T-helper 1 cell treated with Interleukin-12 subunit alpha and Interleukin-12 subunit beta and Interleukin-4 antibody, amounts not matched to agents 30 μg/mL and 1 μg/mL, for 36 hours (primary cell): Measurements from ENCODE around the gene NAV3.

Experiments used
- H3K27ac Mint-ChIP-seq: one replicate; pipeline ENCODE4 v1.8.0; 2021; ENCODE audit warnings: mild to moderate bottlenecking, mixed read lengths
- H3K27me3 Mint-ChIP-seq: one replicate; pipeline ENCODE4 v1.8.0; 2021; ENCODE audit warnings: low read depth, mixed read lengths
- H3K36me3 Mint-ChIP-seq: one replicate; pipeline ENCODE4 v1.8.0; 2021; ENCODE audit warnings: low read depth, mixed read lengths
- H3K4me1 Mint-ChIP-seq: one replicate; pipeline ENCODE4 v1.8.0; 2021; ENCODE audit warnings: low read depth, mixed read lengths
- H3K4me3 Mint-ChIP-seq: one replicate; pipeline ENCODE4 v1.8.0; 2021; ENCODE audit warnings: mild to moderate bottlenecking, moderate library complexity, mixed read lengths
- H3K9me3 Mint-ChIP-seq: one replicate; pipeline ENCODE4 v1.8.0; 2021; ENCODE audit warnings: mixed read lengths

NAV3 gene

GRCh38 chr12:78145398-78145797 is 314.7 kb downstream of the NAV3 start:
- H3K27me3 Mint-ChIP-seq: no peaks in the 10 kb centered on the region
- no peak overlapping the region for H3K27ac Mint-ChIP-seq
- no peaks in the 10 kb centered on the region for H3K4me1 Mint-ChIP-seq
- H3K9me3 Mint-ChIP-seq: no peaks in the 10 kb centered on the region
- H3K4me3 Mint-ChIP-seq: no peak overlapping the region
- H3K36me3 Mint-ChIP-seq: no peaks in the 10 kb centered on the region

- no peaks in the 10 kb centered on the region for H3K9me3 Mint-ChIP-seq
- H3K36me3 Mint-ChIP-seq: no peaks in the 10 kb centered on the region
- H3K27me3 Mint-ChIP-seq: no peaks in the 10 kb centered on the region
- H3K27ac Mint-ChIP-seq: no peak overlapping the region
- H3K4me3 Mint-ChIP-seq: no peak overlapping the region
- no peaks in the 10 kb centered on the region for H3K4me1 Mint-ChIP-seq
These were observed 315.7 kb downstream of the NAV3 start for GRCh38 chr12:78146365-78146772.

GRCh38 chr12:78149459-78149858 is 318.8 kb downstream of the NAV3 start:
- Mint-ChIP-seq H3K27me3 (no peaks in the 10 kb centered on the region), H3K9me3 (no peaks in the 10 kb centered on the region), H3K4me3 (no peak overlapping the region), H3K36me3 (no peaks in the 10 kb centered on the region), H3K27ac (no peak overlapping the region), H3K4me1 (no peaks in the 10 kb centered on the region)

GRCh38 chr12:78155546-78155945 is 324.9 kb downstream of the NAV3 start:
- no peaks in the 10 kb centered on the region for H3K27me3 Mint-ChIP-seq
- H3K4me1 Mint-ChIP-seq: no peaks in the 10 kb centered on the region
- H3K36me3 Mint-ChIP-seq: no peaks in the 10 kb centered on the region
- no peak overlapping the region for H3K27ac Mint-ChIP-seq
- no peak overlapping the region for H3K4me3 Mint-ChIP-seq
- H3K9me3 Mint-ChIP-seq: no peaks in the 10 kb centered on the region

- Mint-ChIP-seq H3K9me3 (no peaks in the 10 kb centered on the region), H3K4me3 (no peak overlapping the region), H3K27ac (no peak overlapping the region), H3K27me3 (no peaks in the 10 kb centered on the region), H3K36me3 (no peaks in the 10 kb centered on the region), H3K4me1 (no peaks in the 10 kb centered on the region)
These were observed 326.1 kb downstream of the NAV3 start for GRCh38 chr12:78156751-78157150.

GRCh38 chr12:78157199-78157598 is 326.5 kb downstream of the NAV3 start:
- Mint-ChIP-seq H3K27ac (no peak overlapping the region), H3K9me3 (no peaks in the 10 kb centered on the region), H3K27me3 (no peaks in the 10 kb centered on the region), H3K36me3 (no peaks in the 10 kb centered on the region), H3K4me3 (no peak overlapping the region), H3K4me1 (no peaks in the 10 kb centered on the region)

GRCh38 chr12:78164154-78164553 is 333.5 kb downstream of the NAV3 start:
- Mint-ChIP-seq H3K9me3 (no peaks in the 10 kb centered on the region), H3K4me1 (no peaks in the 10 kb centered on the region), H3K27me3 (no peaks in the 10 kb centered on the region), H3K36me3 (no peaks in the 10 kb centered on the region), H3K4me3 (no peak overlapping the region), H3K27ac (no peak overlapping the region)

- Mint-ChIP-seq H3K27me3 (no peaks in the 10 kb centered on the region), H3K27ac (no peak overlapping the region), H3K9me3 (no peaks in the 10 kb centered on the region), H3K36me3 (no peaks in the 10 kb centered on the region), H3K4me1 (no peaks in the 10 kb centered on the region), H3K4me3 (no peak overlapping the region)
These were observed 336.8 kb downstream of the NAV3 start for GRCh38 chr12:78167510-78167909.

GRCh38 chr12:78171061-78171460 is 340.4 kb downstream of the NAV3 start:
- no peaks in the 10 kb centered on the region for H3K9me3 Mint-ChIP-seq
- no peaks in the 10 kb centered on the region for H3K36me3 Mint-ChIP-seq
- H3K4me3 Mint-ChIP-seq: no peak overlapping the region
- no peaks in the 10 kb centered on the region for H3K27me3 Mint-ChIP-seq
- no peaks in the 10 kb centered on the region for H3K4me1 Mint-ChIP-seq
- no peak overlapping the region for H3K27ac Mint-ChIP-seq

- no peaks in the 10 kb centered on the region for H3K27me3 Mint-ChIP-seq
- H3K4me3 Mint-ChIP-seq: no peak overlapping the region
- no peaks in the 10 kb centered on the region for H3K36me3 Mint-ChIP-seq
- H3K4me1 Mint-ChIP-seq: peaks cover 2% of the 10 kb centered on the region
- H3K9me3 Mint-ChIP-seq: no peaks in the 10 kb centered on the region
- H3K27ac Mint-ChIP-seq: no peak overlapping the region
These were observed 345.9 kb downstream of the NAV3 start for GRCh38 chr12:78176643-78177042.

GRCh38 chr12:78177298-78177697 is 346.6 kb downstream of the NAV3 start:
- Mint-ChIP-seq H3K27me3 (no peaks in the 10 kb centered on the region), H3K27ac (no peak overlapping the region), H3K9me3 (no peaks in the 10 kb centered on the region), H3K4me1 (peaks cover 2% of the 10 kb centered on the region), H3K4me3 (no peak overlapping the region), H3K36me3 (no peaks in the 10 kb centered on the region)

GRCh38 chr12:78179346-78179745 is 348.7 kb downstream of the NAV3 start:
- H3K9me3 Mint-ChIP-seq: no peaks in the 10 kb centered on the region
- H3K36me3 Mint-ChIP-seq: no peaks in the 10 kb centered on the region
- no peaks in the 10 kb centered on the region for H3K27me3 Mint-ChIP-seq
- H3K4me1 Mint-ChIP-seq: peaks cover 2% of the 10 kb centered on the region
- H3K27ac Mint-ChIP-seq: no peak overlapping the region
- H3K4me3 Mint-ChIP-seq: no peak overlapping the region

- Mint-ChIP-seq H3K4me1 (peaks cover 2% of the 10 kb centered on the region), H3K27ac (no peak overlapping the region), H3K4me3 (no peak overlapping the region), H3K27me3 (no peaks in the 10 kb centered on the region), H3K9me3 (no peaks in the 10 kb centered on the region), H3K36me3 (no peaks in the 10 kb centered on the region)
These were observed 351.0 kb downstream of the NAV3 start for GRCh38 chr12:78181544-78182162.

GRCh38 chr12:78183824-78184223 is 353.1 kb downstream of the NAV3 start:
- Mint-ChIP-seq H3K9me3 (no peaks in the 10 kb centered on the region), H3K27ac (no peak overlapping the region), H3K4me1 (no peaks in the 10 kb centered on the region), H3K4me3 (no peak overlapping the region), H3K36me3 (no peaks in the 10 kb centered on the region), H3K27me3 (no peaks in the 10 kb centered on the region)

- Mint-ChIP-seq H3K9me3 (no peaks in the 10 kb centered on the region), H3K27me3 (no peaks in the 10 kb centered on the region), H3K27ac (no peak overlapping the region), H3K36me3 (no peaks in the 10 kb centered on the region), H3K4me1 (no peaks in the 10 kb centered on the region), H3K4me3 (no peak overlapping the region)
These were observed 354.4 kb downstream of the NAV3 start for GRCh38 chr12:78185109-78185508.

GRCh38 chr12:78185651-78186050 is 355.0 kb downstream of the NAV3 start:
- H3K4me3 Mint-ChIP-seq: no peak overlapping the region
- no peaks in the 10 kb centered on the region for H3K36me3 Mint-ChIP-seq
- no peaks in the 10 kb centered on the region for H3K9me3 Mint-ChIP-seq
- H3K4me1 Mint-ChIP-seq: no peaks in the 10 kb centered on the region
- H3K27ac Mint-ChIP-seq: no peak overlapping the region
- H3K27me3 Mint-ChIP-seq: no peaks in the 10 kb centered on the region
